ENCODE measurements around the gene LRP2BP.
"Not testable (repeated sequence)": the region's sequence is repeated elsewhere in the genome, so short reads cannot be mapped to it uniquely, and the experiment has no call there.

The LRP2BP gene

DNA sequence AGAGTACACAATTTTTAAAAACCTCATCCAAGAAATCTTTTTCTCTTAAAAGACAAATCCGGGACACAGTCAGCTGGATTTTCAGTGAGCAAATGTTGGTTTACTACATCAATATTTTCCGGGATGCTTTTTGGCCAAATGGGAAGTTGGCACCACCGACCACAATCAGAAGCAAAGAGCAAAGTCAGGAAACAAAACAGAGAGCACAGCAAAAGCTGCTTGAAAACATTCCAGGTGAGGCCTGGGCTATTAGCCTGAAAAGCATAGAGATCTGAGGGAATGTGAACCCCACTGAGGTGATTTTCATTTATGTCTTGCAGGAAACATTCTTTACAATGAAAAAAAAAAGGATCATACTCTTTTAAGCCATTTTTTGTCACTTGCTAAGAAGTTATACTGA, 33.9 kb downstream of the LRP2BP start:
- DNase-seq (ENCODE audit: low read depth), result no peak

DNA sequence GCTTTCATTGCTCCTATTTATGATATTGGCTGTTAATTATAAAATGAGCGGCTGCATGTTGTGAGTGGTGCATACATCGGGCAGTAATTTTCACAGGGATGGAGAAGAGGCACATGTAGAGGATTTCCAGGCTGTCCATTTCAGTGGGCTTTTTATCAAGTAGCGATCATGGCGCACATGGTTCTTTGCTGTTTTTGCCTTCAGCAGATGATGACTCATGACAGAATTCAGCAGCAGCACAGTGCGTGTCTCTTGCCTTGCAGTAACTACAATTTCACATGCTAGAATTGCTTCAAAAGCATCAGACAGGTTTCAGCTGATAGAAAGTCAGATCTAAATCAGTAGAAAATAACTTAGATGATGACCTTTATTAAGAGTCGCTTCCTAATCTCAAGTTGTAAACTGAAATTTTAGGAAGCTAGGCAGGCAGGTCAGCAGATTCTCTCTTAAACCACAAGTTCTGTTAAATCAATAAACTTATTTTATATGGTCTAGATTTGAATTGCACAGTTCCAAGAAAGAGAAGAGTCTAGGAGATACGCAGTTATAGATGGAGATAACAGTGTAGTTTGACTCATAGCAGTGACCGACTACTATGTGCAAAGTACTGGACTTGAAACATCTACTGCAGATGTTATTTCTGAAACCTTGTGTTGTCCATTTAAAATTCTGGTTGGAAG, 35.8 kb downstream of the LRP2BP start:
- DNase-seq (ENCODE audit: low read depth), result no peak

DNA sequence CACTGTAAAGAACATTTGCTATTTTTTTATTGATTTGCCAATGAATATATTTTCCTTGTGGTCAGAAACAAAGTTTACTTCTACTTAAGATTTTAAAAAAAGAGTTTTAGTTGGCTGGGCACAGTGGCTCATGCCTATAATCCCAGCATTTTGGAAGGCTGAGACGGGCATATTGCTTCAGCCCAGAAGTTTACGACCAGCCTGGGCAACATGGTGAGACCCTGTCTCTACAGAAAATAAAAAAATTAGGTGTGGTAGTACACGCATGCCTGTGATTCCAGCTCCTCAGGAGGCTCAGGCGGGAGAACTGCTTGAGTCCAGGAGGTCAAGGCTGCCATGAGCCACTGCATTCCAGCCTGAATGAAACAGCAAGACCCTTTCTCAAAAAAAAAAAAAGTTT, 36.8 kb downstream of the LRP2BP start:
- no peak for DNase-seq (ENCODE audit: low read depth)

DNA sequence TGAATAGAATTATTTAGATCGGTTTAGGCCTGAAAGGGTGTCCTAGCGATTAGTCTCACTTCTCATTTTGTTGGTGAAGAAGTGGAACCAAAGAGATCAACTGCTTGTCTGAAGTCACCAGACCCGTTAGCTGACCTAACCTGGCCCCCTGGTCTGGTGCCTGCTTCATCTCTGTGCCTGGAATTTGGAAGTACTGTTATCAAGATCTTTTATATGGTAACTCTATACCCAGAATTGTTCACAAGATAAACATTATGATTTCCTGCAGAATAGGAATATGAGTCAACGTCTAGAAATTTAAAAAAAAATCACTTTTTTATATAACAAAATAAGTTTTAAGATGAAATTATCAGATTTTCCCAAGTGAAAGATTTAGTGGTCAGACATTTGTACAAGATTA, 37.2 kb downstream of the LRP2BP start:
- DNase-seq (ENCODE audit: low read depth), result no peak

DNA sequence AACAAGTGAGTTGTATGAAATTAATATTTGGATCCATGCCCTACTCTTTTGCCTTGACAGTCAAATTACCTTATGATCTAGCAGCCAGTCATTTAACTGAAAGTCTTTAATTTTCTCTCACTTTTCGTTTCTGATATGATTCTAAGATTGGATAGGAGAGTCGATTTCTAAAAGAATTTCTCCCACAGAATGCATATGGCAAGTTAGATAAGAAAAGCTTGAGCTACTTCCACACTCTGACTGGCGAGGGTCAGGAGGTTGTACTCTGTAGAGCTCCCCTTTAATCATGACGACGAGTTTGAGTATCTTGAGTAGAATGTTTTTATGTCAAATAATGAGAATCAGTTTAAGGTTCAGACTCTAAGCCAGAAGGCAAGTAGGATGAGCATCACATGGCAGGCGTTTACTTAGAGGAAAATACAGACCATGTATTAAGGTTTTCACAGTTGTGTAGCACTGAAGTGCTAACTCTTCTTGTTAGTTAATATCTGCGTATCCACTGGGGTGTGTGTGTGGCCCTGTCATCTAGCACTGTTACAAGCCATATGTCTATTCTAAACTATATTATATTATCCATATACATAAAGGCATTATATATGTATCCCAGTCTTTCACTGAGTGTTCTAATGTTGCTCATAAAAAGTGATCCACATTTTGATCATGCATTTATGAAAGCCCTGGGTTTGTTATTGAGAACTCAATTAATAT, 37.8 kb downstream of the LRP2BP start:
- no peak for DNase-seq (ENCODE audit: low read depth)

DNA sequence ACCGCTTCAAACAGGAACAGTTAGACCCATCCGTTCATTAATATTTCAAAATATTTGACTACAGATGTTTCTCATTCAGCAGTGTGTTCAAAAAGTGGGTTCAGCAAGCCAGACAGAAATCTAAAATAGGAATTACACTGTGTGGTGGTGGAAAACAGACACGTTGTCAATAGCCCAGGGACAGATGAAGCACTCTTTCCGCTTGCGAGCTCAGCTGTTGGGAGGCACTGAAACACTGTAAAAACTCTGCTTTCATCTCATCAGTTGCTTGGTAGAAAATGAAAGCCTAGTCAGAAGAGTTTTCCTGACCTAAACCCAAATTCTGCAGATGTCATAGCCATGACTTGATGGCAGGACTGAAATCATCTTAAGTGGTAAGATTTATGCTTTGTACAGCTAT, 38.5 kb downstream of the LRP2BP start:
- DNase-seq (ENCODE audit: low read depth), result no peak

DNA sequence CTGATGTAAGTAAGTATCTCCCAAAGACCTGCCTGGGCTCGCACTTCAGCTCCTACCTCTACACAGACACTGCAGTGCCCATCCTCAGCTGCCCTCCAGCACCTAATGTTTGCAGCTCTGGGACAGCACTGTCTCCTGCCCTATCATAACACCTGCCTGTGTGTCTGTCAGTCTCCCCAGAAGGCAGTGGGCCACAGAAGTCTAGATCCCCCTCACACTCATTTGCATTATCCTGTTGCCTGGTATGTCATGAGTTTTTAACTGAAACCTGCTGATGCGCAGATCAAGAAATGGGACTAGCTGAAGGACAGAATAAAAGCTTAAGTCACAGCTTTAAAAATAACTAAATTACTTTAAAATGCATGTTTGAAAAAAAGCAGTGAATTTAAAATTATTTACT, 43.0 kb downstream of the LRP2BP start:
- DNase-seq (ENCODE audit: low read depth), result no peak

DNA sequence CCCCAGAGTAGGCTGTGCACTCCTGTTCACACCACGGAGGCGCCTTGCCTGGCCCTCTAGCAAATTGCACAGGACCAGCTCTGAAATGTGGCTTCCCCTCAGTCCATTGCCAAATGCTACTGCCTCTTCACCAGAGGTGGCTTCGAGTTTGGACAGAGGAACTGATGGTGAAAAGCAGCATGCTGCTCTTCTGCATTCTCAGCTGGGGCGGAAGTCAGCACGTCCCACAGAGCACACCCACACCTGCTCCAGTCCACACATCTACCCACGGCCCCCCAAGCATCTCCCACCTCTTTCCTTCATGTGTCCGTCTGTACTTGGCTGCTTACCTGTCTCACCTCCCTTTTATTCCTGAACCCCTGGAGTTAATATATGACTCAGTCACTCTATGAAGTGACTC, 43.5 kb downstream of the LRP2BP start:
- no peak for DNase-seq (ENCODE audit: low read depth)

DNA sequence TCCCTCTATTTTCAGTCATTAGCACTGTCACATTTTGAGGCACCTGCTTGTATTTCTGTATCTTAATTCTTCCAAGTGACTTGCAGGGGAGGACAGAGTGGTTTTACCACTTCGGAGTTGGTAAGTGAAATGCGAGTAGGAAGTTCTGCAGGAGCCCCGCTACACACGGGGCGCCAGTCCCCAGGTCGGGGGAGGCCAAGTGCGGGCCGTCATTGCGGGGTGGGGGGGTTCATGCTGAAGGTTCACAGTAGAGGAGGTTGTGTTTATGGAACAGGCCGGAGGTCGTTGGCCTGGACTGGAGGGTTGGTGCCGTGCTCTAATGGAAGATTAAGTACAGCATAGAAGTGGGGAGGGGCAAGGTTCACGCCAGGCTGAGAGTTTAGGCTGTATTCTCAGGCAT, 44.0 kb downstream of the LRP2BP start:
- DNase-seq (ENCODE audit: low read depth), result no peak

DNA sequence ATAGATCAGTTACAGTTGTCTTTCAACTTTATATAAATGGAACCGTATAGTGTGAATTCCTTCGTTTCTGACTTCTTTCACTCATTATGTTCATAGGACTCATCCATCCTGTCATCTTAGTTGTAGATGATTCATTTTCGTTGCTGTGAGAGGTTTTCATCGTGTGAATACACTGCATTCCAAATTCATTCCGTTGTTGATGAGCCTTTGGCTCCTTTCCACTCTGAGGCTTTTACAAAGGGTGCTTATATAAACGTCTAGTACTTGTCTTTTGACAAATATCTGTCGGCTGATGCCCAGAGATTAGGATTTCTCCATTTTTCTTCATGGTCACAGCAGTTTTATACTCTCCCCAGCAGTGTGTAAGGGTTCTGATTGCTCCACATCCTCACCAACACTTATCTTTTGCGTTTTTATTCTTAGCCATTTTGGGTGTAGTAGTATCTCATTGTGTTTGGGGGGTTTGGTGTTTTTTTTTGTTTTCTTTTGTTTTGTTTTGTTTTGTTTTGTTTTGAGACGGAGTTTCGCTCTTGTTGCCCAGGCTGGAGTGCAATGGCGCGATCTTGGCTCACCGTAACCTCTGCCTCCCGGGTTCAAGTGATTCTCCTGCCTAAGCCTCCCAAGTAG, 48.6 kb downstream of the LRP2BP start:
- no peak for DNase-seq (ENCODE audit: low read depth)

DNA sequence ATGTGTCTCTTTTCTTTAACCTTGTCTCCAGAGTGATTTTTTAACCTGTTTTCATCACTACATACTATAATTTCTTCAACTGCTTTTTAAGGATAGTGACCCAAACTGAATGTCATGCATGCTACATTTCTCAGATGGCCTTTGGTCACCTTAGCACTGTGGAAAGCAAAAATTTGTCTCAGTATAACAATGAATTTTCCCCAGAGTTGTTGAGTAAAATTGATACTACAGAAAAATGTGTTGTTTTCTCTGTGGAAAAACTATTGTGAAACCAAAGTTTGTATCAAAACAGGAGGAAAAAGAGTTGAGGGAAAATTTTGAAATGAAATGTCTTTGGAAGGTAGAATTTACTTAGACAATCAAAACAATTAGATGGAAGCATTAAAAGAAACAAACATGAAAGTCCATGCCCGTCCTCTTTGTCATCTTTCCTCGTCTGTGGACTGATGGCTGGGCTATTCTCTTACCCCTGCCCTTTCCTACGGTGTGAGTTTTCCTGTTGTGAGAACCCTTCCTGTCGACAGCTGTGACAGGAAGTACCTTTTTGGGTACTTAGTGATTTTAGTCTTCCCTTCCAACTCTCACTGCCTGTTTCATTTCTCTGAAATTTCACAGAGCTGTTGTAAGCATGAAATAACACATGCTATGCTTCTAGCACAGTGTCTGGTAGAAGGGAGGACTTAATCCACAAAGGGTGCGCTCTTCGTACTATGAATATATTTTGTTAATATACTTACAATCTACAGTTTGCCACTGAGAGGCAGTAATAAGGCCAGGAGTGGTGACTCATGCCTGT, 50.8 kb downstream of the LRP2BP start:
- no peak for DNase-seq (ENCODE audit: low read depth)

DNA sequence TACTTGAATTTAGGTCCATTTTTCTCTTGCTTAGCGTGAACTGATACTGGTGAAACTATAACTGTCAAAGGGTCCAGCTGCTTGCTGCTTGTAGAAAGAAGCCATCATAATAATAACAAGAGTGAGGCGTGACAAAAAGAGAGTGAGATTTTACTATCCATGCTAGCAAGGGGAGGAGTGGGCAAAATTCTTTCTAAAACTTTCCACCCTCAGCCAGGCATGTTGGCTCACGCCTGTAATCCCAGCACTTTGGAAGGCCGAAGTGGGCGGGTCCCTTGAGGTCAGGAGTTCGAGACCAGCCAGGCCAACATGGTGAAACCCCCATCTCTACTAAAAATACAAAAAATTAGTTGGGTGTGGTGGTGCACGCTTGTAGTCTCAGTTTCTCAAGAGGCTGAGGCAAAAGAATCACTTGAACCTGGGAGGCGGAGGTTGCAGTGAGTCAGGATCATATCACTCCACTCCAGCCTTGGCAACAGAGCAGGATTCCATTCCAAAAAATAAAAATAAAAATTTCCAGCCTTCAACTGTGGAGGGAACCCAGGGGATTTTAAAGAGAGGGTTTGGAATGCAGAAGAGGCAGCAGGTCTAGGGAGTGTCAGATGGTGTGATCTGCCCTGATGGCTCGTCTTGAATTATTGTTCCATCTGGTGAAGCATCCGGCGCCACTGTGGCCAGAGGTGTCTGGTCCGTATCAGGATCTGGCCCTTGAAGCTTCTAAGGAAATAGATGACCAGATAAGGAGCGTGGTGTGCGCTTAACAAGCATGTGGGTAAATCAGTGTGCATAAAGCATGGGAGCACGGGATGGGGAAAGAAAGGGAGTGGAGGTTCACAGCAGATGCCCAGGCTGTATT, 51.8 kb downstream of the LRP2BP start:
- DNase-seq (ENCODE audit: low read depth), result no peak

DNA sequence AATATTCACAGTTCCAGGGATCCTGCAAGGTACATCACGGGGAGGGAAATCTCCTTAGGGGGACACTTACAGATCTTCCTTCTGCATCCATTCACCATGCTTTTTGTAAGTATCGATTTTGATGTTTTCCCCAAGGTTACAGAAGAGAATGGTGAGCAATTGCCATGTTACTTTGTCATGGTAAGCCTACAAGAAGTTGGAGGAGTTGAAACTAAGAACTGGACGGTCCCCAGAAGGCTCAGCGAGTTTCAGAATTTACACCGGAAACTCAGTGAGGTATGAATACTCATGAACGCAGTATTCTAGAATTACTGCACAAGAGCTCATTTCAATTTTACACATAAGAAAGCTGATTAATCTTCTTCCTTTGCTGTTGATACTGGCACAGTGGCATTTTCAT, 53.9 kb downstream of the LRP2BP start:
- DNase-seq (ENCODE audit: low read depth), result no peak

DNA sequence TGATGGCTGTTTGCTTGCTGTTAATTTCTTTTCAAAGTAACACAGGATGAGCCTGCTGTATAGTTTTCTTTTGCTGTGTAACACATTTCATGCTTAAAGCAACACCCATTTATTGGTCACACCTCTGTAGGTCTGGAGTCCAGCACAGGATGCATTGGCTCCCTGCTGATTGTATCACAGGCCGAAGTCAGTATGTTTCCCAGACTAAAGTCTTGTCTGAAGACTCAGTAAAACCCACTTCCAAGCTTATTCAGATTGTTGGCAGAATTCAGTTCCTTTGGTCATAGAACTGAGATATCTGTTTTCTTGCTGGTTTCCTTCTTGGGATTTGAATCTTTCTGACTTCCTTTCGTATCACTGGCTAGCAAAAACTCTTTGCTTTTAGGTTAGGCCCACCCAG, 54.3 kb downstream of the LRP2BP start:
- DNase-seq (ENCODE audit: low read depth), result no peak

DNA sequence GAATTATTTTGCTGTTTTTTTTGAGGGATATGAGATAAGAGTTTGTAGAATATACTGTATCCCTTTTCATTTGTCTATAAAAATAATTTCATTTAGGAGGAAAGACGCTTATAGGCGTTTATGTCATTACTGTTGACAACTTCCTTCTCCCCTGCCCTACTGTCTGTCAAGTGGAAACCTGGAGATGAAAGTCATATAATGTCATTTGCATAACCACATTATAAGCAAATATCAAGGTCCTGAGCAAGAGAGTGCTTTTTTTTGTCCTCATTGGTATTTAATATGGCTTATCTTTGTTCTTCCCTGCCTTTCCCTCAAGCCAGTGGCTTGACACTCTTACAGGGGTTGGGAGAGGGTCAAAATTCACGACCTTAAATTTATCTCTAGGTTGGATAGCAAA, 55.8 kb downstream of the LRP2BP start:
- DNase-seq (ENCODE audit: low read depth), result no peak

DNA sequence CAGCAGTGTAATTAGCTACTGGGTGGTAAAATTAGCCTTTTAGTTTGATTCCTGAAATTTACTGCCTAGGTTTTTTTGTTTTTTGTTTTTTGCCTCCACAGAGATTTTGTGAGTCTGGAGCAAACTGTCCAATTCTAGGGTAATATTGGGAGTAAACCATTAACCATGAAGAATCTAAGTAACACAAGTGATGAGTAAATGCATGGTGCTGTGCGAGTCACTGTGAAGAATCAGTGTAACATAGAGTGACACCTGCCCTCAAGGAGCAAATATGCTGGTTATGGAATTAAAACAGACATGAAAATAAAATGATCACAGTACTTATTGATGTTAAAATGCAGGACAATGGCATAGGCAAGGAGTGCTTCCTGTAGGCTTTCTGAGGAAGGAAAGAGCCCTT, 60.1 kb downstream of the LRP2BP start:
- no peak for DNase-seq (ENCODE audit: low read depth)

DNA sequence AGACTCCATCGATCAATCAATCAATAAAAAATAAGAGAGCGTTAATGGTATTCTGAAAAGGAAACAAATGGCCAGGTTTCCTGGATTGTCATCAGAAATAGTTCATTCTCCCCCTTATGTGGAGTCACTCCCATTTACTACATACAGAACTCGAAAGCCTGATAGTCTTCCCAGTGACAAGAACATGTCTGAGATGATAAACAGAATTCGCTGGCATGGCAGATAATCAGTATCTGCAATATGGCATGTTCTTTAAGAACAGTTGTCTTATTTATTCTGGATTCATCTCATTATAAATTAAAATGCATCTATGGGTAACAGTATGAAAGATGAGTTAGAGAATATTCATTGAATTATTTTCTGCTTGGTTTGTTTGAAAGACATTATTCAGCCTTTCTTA, 61.4 kb downstream of the LRP2BP start:
- no peak for DNase-seq (ENCODE audit: low read depth)

DNA sequence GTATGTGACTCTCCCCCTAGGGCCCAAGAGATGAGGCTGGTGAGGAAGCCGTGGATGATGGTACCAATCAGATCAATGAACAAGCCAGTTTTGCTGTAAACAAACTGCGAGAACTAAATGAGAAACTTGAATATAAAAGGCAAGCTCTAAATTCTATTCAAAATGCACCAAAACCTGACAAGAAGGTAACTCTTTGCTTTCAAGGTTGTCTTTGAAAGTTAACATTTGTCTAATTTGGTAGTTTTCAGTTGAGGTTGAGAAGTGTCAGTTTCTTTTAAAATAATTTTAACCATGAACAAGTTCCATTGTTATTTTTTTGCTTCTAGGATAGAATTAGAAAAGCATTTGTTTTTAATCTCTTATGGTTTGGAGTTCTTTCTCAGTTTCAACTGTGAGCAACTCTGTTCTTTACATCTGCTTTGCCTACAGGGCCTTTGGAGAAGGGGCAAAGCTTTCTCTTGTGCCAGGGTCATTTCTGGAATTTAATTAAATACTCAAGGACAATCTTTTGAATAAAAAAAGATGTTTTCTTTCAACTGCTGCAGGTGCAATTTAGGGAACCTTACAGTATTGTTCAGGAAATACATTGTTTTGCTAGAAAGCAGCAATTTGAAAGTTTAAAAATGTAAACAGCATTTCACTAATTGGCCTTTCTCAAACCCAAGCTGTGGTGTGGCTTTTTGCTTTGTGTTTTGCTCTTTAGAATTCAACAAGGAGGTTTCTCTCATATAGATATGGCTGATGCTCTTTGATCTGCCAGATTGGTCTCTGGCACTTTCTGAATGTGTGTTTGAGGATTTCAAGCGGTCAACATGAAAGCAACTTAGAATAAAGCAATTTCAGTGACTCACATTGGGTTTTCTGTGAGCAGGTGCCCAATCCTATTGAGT, 62.9 kb downstream of the LRP2BP start:
- no peak for DNase-seq (ENCODE audit: low read depth)

DNA sequence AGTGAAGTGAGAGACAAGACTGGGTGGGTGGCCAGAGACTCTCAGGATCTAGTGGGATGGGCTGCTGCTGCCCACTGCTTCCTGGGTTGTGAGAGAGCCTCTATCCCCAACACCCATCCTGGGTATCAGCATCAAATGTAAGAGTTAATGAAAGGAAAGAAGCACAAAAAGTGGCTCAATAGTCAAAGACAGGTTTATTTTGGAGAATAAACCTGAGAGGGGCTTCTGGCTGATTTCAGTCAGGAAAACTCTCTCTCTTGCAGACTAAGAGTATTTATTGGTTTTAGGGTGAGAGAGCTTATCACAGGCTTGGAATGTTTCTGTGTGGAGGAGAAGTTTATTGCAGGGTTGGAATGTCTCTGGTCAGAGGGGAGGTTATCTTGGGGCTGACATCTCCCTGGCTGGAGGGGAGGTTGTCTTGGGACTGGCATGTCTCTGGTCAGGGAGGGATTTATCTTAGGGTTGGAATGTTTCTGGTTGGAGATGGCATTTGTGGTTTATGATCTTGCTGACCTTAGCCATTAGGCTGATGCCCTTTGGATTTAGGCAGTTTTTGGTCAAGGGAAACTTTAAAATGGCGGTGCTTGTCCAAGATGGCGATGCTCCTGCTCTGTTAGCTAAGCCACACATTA, 65.7 kb downstream of the LRP2BP start:
- DNase-seq (ENCODE audit: low read depth), result not testable (repeated sequence)

DNA sequence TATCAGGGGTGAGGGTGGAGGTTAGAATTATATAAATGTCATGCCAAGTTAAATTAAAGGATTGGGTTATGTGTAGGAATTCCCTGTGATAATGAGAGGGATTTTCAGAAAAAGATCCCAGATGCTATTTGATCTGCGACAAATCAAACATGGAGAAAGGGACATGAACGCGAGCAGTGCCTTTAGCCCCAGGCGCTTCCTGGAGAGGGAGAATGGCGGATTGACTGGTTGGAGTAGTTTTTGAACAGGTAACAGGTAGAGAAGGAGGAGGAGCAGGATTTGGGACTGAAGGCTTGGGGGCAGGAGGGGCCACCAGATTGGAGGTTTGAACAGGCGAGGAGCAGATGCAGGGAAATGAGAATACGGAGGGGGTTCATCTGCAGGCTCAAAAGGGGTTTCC, 67.1 kb downstream of the LRP2BP start:
- DNase-seq (ENCODE audit: low read depth), result no peak

Measured in activated T-cell treated with anti-CD3 and anti-CD28 coated beads for 1 hour (primary cell).